GM19372 (cell line): Measurements from ENCODE around the gene S100A2.
"Not testable (repeated sequence)": the region's sequence is repeated elsewhere in the genome, so short reads cannot be mapped to it uniquely, and the experiment has no call there.

ENCODE experiments used
- ATAC-seq: cut with Tn5 transposase; IDR thresholded peaks from one replicate; pipeline ENCODE4 v1.9.1; 2021; ENCODE audit warnings: mild to moderate bottlenecking, low read depth, moderate library complexity; ENCODE audit not compliant: unreplicated experiment

S100A2 gene

DNA sequence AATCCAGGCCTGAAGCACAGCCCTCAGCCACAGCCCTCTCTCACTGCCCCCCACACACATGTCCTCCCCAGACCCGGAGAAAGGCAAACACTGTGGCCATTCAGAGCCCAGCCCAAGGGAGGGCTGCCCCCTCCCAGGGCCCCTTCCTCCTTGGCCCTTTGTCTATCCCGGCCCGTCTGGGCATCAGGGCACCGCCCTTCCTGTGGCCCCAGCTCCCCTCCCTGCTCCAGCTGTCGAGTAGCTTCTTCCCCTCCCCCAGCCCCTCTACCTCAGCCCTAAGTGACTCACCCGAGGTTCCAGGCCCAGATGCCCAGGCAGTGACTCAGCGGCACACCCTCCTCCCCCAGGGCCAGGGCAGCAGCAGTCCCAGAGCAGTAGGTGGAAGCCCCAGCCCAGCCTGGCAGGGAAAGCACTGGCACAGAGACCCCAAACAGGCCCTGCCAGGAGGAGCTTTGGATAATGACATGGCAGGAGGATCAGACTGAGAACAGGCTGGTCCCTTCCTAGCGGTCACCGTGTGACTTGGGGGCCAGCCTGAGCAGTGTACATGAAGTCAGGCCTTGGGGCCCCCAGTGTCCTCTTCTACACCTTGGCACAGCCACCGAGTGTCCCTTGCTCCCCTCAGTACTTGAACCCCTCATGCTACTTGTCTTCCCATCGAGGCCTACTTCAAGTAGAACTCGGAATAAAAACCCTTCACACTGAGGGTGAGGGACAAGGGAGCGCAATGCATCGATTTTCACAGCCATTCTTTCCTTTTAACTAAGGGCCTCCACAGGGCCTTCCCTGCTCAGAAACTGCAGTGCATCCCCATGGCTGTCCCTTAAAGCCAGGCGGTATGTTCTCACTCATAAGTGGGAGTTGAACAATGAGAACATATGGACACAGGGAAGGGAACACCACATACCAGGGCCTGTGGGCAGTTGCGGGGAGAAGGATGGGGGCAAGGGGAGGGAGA, 1.0 kb upstream of the S100A2 start:
- no peak for ATAC-seq

DNA sequence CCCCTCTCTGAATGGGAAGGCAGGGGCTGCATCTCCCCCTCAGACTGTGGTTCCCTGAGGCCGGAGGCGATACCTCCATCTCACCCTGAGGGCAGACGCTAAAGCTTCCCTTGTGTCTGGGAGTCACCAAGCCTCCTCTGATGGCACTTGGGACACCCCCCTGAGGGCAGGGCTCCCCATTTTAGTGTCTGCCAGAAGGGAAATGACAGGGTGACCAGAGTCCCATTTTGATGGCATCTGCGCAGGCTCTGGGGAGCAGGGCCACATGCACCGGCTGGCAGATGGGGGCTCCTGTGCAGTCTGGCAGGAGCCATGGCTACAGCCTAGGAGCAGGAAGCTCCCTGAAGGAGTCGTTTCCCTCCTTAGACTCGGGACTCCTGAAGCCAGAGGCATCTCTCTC, 1.7 kb downstream of the S100A2 start:
- ATAC-seq = no peak

DNA sequence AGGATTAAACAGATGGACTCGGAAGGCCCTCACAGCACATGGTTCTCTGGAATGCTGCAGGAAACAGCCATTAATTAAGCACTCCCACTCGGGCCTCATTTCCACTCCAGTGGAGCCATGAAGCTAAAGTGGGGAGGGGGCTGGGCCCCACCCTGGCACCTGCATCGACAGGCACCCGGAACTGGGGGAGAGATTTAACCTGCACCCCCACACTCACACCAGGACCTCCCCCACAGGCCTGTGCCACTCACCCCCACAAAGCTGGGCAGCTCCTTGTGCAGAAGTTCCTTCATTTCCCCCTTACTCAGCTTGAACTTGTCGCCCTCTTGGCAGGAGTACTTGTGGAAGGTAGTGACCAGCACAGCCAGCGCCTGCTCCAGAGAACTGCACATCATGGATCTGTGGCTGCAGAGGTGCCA, 2.2 kb downstream of the S100A2 start:
- no peak for ATAC-seq

DNA sequence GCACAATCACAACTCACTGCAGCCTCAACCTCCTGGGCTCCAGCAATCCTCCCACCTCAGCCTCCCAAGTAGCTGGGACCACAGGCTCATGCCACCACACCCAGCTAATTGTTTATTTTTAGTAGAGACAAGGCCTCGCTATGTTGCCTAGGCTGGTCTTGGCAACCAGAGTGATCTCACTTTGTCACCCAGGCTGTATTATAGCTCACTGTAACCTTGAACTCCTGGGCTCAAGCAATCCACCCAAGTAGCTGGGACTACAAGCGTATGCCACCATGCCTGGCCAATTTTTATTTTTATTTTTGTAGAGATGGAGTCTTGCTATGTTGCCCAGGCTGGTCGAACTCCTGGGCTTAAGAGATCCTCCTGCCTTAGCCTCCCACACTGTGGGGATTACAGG, 3.6 kb downstream of the S100A2 start:
- ATAC-seq = not testable (repeated sequence)

DNA sequence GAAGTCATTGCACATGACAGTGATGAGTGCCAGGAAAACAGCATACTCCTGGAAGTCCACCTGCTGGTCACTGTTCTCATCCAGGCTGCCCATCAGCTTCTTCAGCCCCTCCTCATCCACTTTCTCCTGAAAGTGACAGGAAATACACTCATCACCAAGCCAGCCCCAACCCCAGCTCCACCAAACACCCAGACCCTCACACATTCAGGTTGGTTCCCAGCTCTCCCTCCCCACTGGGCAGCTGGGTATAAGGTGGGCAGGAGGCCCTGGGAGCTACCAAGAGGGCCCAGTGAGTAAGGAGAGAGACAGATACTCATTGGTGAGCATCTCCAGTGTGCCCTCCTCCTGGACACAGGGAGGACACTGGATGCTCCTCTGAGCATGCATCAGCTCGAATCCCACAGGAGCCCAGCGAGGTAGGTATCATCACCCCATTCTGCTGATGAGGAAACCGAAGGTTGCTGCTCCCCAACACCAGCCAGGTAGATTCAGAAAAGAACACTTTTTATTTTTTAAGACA, 4.1 kb downstream of the S100A2 start:
- no peak for ATAC-seq

DNA sequence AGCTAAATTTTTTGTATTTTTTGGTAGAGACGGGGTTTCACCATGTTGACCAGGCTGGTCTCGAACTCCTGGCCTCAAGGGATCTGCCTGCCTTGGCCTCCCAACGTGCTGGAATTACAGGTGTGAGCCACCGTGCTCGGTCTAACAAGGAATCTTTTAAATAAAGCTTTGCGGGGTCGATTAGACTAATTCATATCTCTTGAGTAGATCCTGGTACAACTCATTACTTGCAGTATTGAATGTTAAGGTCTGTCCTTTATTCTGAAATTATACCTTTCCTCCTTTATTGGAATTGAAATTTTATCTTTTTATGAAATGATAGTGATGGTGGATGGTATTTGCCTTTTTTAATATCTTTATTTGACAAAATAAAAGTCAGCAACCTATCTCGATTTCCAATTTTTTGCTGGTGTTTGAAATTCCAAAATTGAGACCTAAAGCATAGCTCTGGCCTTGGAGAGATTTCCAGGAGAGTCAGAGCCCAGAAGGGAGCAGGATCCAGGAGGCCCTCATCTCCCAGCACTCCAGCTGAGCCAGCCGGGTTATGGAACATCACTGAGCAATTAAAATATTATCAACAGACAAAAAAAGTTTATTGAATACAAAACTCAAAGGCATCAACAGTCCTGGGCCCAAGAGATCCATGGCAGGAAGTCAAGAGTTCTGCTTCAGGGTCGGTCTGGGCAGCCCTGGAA, 4.7 kb downstream of the S100A2 start:
- ATAC-seq = no peak

DNA sequence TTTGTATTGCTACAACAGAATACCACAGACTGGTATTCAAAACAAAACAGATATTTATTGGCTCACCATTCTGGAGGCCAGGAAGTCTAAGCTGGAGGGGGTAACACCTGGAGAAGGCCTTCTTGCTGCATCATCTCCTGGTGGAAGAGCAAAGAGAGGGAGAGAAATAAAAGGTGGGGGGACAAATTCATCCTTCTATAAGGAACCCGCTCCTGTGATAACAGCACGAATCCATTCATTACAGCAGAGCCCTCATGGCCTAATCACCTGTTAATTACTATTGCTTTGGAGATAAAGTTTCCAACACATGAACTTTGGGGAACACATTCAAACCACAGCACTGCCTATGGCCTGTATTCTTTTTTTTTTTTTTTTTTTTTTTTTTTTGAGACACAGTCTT, 5.4 kb downstream of the S100A2 start:
- no peak for ATAC-seq

DNA sequence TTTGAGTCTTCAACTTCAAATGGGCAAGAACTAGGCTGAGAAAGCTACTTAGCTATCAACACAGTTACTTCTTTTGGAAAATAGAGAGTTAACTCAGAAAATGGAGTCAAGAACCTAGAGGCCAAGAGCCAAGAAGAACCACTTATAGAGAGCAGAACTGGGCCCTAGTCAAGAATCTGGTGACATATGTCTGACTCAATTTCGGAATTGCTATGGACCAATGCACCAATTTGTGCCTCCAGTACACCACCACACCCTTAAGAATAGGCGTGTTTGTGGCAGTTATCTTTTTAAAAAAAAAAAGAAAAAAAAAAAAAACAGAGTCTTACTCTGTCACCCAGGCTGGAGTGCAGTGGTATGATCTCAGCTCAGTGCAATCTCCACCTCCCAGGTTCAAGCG, 7.8 kb downstream of the S100A2 start:
- no peak for ATAC-seq

DNA sequence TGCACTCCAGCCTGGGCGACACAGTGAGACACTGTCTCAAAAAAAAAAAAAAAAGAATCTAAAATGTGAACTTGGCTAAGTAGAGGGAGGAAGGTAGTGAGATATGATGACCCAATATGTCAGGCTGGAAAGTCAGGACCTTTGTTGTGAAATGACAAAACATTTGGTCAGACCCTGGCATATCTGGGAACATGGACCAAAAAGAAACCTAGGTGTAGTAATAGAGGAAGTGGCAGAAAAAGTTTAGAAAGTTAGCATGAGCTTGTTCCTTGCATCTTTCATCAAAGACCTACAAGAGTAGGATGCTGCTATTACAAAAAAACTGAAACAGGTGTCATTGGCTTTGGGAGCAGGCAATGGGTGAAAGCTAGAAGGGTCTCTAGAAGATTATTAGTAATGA, 9.3 kb downstream of the S100A2 start:
- ATAC-seq = no peak

DNA sequence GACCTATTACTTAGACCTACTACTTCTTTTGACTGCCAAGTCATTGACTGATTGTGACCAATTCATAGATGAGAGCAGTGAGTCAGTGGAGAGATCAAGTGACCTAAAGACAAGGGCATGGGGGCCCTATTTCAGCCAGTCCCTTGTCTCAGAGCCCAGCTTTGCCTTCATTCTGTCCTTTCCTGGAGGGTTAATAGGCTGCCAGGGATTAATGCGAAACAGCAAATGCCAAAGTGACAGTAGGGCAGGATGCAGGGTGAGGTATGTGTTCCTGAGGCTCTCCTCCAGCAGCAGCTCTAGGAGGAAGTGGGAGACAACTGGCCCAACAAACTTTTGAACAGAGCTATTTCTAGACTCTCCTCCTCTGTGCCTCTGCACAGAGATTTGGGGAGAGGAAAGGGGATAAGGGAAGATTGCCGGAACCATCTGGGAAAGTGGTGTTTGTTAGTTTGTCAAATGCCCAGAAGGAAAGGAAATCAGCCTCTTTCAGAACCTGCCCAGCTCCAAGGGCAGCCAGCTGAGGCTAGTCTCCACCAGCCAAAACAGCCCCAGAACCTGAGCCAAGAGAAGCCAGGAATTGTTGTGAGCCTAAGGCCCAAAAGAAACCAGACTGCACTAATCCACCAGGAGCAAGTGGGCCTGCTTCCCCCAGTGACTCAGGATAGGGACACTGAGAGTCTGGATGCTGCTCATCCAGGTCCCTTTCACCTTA, 11.7 kb downstream of the S100A2 start:
- ATAC-seq = no peak

DNA sequence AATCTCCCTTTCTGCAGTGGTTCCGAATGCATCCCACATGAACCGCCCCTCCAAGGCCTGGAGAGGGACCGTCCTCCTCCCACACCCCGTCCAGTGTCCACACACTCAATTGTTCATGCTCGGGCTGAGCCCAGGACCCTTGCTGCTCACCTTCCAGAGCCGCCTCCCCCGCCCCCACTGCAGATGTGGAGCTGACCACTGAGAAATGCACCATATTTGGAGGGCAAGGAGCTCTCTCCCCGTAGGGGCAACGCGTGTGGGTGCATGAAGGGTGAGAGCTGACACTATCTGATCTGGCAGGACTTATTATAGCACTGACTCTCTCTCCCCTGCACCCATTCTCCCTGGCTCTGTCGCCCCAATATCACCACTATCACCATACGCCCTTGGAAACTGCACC, 12.5 kb downstream of the S100A2 start:
- ATAC-seq = no peak

DNA sequence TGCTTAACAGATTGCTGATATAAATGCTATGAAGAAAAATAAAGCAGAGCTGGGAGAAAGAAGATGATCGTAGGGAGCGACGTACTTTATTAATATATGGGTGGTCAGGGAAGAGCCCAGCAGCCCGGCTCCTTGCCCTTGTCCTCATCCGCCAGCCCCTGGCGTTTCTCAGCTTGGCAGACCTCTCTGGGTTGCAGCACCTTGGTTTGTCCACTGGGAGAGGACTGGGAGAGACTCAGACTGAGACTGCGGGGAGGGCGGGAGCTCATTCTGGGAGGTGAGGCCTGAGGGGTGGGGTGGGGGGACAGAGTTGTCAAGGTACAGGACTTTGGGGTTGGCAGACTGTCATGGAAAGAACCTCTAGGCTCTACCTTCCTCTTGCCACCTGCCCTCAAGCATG, 13.3 kb downstream of the S100A2 start:
- no peak for ATAC-seq

DNA sequence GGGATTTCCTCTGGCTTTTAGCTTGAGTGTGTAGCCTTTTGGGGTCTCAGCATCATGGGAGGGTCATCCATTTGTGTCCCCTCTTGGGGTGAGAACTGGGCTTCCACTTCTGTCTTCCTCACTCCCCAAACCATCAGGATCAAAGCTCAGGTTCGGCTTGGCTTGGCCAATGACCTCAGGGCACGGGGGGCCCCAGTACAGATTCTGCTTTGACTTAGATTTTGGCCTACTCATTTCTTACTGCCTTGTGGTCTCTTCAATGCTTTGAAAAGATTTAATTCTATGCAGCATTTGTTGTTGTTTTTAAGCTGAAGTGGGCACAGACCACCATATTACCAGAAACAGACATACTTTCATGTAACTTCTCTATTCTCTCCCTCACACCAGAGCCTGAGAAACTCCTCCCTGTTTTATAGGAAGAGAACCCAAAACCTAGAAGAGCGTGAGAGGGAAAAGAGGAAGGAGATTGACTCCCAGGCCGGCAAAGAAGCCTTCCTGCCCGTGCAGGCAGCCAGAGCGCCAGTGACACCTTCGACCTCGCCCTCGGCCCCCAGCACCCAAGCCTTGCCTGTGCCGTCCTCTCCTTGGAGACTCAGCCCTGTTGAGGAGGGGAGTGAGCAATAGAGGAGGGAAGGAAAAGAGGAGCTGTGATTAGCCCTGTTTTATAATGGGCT, 14.7 kb downstream of the S100A2 start:
- ATAC-seq = no peak

DNA sequence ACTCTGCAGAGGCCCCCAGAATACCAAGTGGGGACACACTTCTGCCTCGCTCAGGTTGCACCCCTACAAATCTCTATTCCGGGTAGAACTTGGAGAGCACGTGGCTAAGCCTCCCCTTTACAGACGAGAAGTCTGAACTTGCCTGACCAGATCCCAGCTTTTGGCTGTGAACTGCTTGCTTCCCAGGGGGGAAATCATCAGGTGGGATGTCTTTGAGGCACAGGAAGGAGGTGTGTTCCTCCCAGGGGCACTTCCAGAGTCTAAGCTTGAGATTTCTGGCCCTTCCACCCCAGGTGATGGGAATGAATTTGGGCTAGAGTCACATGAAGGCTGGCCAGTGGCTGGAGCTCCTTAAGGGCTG, 15.3 kb downstream of the S100A2 start:
- no peak for ATAC-seq

DNA sequence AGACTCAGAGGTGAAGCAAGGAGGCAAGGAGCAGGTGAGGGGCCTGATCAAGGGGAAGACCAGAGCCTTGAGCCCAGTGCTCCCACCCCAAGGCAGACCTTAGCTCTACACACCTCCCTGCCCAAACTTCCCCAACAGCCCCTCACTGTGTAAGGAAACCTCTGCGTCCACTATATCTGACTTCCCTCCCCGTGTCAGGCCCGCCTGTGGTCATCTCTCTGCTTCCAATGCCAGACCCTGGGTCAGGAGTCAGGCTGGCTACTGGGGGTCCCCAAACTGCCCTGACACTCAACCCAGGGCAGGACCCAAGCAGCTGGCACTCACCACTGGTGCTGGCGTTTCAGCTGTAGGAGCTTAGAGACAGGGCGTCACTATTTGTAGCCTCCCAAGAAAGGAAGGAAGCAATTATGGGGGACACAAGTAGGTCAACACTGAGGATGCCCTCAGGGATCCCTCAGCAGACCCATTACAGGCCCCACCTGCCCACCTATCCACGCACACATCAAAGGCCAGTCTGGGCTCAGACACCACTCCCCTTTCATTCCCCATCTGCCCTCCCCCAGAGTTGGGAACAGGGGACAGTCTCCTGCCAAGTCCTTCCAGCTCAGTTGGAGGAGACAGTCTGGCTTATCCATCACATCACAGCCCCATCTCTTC, 15.8 kb downstream of the S100A2 start:
- no peak for ATAC-seq

DNA sequence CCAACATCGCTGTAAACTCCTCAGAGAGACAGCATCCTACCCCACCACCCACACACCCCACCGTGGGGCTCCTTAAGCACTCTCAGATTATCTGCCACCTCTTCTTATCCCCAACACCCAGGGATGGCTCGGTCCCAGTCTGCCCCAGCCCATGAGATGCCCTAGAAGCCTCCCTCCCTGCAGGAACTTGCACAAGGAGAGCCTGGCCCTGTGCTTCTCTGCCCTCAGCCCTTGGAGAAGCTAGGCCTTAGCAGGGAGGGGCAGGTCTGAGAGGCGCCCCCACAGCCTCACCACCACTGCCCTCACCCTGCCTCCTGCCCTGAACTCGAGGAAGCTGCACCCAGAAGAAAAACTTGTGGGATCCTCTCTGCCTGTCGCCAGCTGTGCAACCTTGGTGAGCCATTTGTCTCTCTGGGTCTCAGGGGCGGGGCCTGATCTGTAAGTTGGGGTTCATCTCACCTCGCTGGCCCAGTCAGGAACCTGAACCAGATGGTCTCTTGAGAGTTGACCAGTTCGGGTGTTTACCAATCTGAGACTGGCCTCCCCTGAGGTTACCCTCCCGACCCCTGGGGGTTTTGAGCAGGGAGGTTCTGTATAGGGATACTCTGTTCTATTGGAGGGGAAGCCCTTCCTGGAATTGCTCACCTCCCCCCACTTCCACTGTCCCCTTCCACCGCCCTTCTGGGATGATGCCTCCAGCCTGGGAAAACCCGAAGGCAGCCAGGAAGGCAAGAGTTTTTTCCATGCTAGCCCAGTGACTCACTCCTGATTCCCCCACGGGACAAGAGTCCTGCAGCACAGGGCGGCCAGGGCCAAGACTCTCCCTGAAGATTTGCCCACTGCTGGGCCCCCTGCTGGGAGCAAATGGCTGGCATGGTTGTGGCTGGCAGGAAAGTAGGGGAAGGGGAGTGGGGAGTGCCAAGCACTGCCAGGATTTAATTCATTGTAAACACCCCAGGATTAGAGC, 16.6 kb downstream of the S100A2 start, which contains the start of gene S100A3:
Gene S100A3, minus strand, starts transcription at position 537 of the 967 bp plus-strand sequence. CDS start 773 bp downstream, outside the sequence.
- ATAC-seq = no peak

DNA sequence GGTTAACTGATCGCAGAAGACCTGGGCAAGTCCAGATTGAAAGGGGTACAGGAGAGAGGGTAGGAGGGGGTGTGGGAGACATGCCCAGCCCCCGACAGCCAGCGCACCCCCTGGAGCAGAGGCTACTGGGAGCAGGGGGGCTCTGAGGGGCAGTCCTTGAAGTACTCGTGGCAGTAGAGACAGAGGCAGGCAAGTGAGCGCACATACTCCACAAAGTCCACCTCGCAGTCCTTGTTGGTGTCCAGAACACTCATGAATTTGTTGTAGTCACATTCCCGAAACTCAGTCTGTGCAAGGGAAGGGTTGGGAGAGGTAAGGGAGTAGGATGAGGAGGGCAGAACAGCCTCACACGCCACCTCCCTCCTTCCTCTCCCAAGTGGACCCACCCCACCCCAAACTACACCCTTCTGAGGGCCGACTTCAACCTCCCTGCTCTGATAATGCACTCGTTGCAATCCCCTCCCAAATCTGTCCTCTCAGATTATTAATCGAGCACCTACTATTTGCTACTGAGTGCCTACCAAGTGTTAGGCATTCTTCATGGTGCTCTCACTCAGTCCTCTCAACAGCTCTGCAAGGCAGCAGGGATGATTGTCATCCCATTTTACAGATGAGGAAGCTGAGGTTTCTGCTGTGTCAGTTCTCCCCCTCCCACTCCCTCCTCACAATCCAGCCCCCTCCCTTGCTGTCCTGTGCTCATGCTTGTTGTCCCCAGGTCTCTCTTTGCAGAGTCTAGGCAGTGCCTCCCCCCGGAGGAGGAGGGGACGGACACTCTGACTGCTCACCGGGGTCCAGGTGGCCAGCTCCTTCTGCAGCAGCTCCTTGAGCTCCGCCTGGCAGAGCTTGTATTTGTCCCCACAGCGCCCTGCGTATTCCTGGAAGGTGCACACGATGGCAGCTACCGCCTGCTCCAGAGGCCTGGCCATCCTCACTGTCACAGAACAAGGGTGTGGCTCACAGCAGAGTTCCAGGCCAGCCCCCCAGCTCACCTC, 17.8 kb downstream of the S100A2 start:
- no peak for ATAC-seq
